ENCODE measurements around the gene TACC2.
A peak's percentile ranks its signal among the peaks of the same experiment; 100 is the strongest.

Gene TACC2

DNA sequence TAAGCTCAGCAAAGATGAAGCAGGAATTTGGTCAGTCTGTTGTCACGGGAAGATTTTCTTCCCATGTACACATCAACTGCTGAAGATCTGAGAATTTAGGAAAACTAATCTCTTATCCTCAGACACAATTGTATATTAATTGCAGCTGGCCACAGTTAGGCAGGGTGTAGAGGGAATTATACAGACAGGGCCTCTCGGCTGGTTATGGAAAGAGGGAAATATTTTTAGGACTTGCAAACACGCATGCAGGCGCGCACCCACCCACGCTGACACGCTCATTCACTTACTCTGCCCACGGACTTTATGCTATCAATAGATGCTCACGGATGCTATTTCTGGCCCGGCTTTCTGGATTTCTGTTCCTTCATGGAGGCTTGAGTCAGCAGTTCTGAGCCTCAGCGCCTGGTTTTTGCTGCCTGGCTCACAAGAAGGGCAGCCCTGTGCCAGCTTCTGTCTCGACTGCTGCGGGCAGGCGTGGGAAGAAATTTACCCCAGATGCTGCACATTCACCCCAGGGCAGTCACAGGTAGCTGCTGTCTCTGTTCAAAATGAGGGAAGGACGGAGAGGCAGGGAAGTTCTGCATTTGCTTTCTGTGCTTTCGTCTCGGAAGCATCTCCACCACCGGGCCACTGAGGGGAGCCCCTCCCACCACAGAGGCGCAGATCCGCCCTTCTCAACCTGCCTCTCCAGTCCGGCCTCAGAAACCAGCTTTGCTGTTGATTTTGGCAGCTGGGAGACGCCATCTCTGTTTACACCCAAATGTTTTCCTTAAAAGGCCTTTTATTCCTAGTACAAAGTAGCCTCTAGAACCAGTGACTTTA is 165.8 kb downstream of the TACC2 start:
- Histone ChIP-seq H3K27ac (ENCODE audit: low read length) (peak overlapping the region; percentile 19), H3K27me3 (ENCODE audit: low read depth, low read length) (no peaks in the 10 kb centered on the region)

DNA sequence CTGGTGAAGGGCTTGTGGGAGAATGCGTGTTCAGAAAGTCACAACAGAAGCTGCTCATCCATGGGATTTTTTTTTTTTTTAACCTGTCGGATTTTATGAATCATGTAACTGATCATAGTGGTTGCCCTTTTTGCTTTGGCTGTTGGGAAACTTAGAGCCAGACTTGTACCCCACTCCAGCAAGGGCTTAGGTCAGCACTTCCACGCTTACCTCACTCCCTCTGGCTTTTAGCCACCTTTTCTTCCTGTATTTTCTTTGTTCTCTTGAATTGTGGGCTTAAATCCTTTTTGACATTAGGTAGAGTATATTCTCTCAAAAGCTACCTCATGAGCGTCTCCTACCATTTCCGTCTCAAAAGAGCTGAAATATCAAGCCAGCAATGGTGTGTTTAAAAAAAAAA is 168.5 kb downstream of the TACC2 start:
- Histone ChIP-seq H3K9me3 (ENCODE audit: control insufficient read depth in 1 of 2, low read length in 2 of 2) (no peaks in the 10 kb centered on the region), H3K4me3 (ENCODE audit: low read depth in 1 of 2, low read length in 2 of 2) (no peak overlapping the region), H3K27ac (ENCODE audit: low read length) (no peak overlapping the region), H3K27me3 (ENCODE audit: low read depth, low read length) (no peaks in the 10 kb centered on the region), H3K4me1 (ENCODE audit: control insufficient read depth in 1 of 2, insufficient read depth in 2 of 2, low read length in 2 of 2) (peaks cover 0 to 47% of the 10 kb centered on the region in 2 donors), H3K36me3 (ENCODE audit: control insufficient read depth in 1 of 2, insufficient read depth in 2 of 2, low read length in 2 of 2) (no peaks in the 10 kb centered on the region)

More for the DNA sequence above, 165.8 kb downstream of the TACC2 start:
- Histone ChIP-seq H3K4me3 (ENCODE audit: low read depth in 1 of 2, low read length in 2 of 2) (peak overlapping the region in 1 of 2 donors; percentile 37), H3K9me3 (ENCODE audit: control insufficient read depth in 1 of 2, low read length in 2 of 2) (no peaks in the 10 kb centered on the region), H3K4me1 (ENCODE audit: control insufficient read depth in 1 of 2, insufficient read depth in 2 of 2, low read length in 2 of 2) (peaks cover 0 to 51% of the 10 kb centered on the region in 2 donors), H3K36me3 (ENCODE audit: control insufficient read depth in 1 of 2, insufficient read depth in 2 of 2, low read length in 2 of 2) (no peaks in the 10 kb centered on the region)

DNA sequence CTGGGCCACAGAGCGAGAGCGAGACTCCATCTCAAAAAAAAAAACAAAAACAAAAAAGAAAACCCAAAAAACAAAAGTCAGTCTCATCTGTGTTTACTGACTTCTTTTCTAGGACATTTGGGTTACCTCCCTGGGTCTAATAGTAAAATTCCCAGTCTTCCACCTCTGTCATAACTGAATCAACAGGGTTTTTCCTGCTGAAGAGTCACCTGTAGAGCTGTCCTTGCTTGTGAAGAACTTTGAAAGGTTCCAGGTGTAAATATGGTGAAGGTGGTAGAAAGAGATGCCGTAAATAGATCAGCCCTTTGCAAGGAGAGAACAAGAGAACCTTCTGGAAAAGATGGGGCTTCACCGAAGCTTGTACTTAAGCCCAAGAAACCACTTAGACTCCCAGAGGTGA is 169.4 kb downstream of the TACC2 start:
- Histone ChIP-seq H3K27me3 (ENCODE audit: low read depth, low read length) (no peaks in the 10 kb centered on the region), H3K4me3 (ENCODE audit: low read depth in 1 of 2, low read length in 2 of 2) (no peak overlapping the region), H3K27ac (ENCODE audit: low read length) (no peak overlapping the region), H3K36me3 (ENCODE audit: control insufficient read depth in 1 of 2, insufficient read depth in 2 of 2, low read length in 2 of 2) (no peaks in the 10 kb centered on the region), H3K9me3 (ENCODE audit: control insufficient read depth in 1 of 2, low read length in 2 of 2) (no peaks in the 10 kb centered on the region), H3K4me1 (ENCODE audit: control insufficient read depth in 1 of 2, insufficient read depth in 2 of 2, low read length in 2 of 2) (peaks cover 0 to 47% of the 10 kb centered on the region in 2 donors)

DNA sequence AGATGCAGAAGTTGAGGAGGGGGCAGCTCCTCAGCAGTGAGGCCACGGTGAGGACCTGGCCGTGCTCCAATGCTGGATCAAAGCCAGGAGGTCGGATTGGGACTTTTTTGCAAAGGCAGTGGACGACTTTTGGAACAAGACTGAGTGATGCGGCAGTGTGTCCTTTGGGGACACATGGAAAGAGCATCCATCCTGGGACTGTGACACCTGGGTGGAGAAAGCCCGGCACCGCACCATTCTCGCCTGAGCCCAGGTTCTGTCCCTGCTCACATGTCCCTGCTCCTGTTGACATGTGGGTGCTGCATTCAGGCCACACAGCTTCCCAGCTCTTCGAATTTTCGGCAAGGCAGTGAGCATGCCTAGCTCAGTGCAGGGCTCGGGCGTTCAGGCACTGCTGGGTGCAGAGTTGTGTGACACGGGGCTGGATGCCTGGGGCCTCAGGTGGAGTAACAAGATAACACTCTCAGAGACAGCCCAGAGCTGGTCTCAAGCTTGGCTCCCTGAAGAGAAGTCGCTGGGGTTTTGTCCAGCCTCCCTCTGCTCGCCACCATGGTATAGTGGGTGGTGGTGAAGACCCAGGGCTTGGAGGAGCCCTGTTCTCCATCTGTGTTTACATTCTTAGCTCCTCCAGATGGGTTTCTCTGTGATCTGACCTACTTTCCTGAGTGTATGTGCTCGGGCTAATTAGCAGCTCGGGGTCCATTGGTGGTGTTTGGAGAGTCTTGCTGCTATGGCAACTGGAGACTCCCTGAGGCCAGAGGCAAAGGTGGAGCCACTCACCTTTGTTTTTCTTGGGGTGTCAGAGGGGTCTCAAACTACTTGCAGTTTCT is 170.4 kb downstream of the TACC2 start:
- peaks cover 0 to 46% of the 10 kb centered on the region in 2 donors for H3K4me1 ChIP-seq (ENCODE audit: control insufficient read depth in 1 of 2, insufficient read depth in 2 of 2, low read length in 2 of 2)
- H3K36me3 ChIP-seq (ENCODE audit: control insufficient read depth in 1 of 2, insufficient read depth in 2 of 2, low read length in 2 of 2) = no peaks in the 10 kb centered on the region
- no peaks in the 10 kb centered on the region for H3K9me3 ChIP-seq (ENCODE audit: control insufficient read depth in 1 of 2, low read length in 2 of 2)
- H3K4me3 ChIP-seq (ENCODE audit: low read depth in 1 of 2, low read length in 2 of 2) = no peak overlapping the region
- H3K27ac ChIP-seq (ENCODE audit: low read length) = no peak overlapping the region
- H3K27me3 ChIP-seq (ENCODE audit: low read depth, low read length) = no peaks in the 10 kb centered on the region

DNA sequence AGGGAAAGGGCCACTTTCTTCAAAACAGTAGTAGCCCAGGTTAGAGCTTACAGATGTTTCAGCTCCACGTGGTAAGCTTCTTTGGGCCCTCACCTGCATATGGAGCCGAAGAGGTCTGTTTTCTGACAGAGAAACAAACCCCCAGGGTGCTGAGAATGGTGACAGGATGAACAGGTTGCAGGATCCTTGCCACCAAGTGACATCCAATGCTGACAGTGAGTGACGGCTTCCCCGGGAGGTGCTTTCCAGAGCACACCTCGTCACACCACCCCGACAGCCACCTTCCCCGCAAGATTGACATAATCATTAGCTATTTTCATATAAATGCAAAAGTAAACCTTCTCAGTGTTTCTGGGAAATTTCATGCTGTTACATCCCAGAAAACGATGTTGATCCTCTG is 172.8 kb downstream of the TACC2 start:
- peaks cover 0 to 47% of the 10 kb centered on the region in 2 donors for H3K4me1 ChIP-seq (ENCODE audit: control insufficient read depth in 1 of 2, insufficient read depth in 2 of 2, low read length in 2 of 2)
- no peaks in the 10 kb centered on the region for H3K36me3 ChIP-seq (ENCODE audit: control insufficient read depth in 1 of 2, insufficient read depth in 2 of 2, low read length in 2 of 2)
- H3K27me3 ChIP-seq (ENCODE audit: low read depth, low read length) = no peaks in the 10 kb centered on the region
- H3K9me3 ChIP-seq (ENCODE audit: control insufficient read depth in 1 of 2, low read length in 2 of 2) = no peaks in the 10 kb centered on the region
- no peak overlapping the region for H3K4me3 ChIP-seq (ENCODE audit: low read depth in 1 of 2, low read length in 2 of 2)
- no peak overlapping the region for H3K27ac ChIP-seq (ENCODE audit: low read length)

DNA sequence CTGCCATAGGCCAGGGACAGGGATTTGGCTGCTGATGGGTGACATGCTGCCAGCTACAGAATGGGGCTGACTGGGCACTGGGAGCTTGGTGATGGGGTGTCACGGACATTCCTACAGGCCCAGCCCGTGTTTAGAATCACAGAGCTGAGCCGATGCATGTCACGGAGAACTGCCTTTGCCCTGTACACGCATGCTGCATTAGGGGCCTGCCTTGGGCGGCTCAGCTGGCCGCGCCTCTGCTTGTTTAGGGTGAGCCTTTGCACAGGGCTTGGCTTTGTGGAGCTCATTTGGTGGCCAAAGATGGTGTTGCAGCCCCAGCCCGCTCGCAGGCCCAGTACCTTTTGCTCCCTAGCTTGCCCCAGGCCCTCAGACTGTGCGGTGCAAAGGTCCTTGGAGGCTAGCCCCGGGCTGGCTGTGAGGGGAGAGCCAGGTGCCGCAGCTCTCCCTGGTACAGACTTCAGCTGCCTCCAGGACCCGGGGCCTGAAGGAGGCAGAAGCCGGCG is 173.8 kb downstream of the TACC2 start:
- H3K27ac ChIP-seq (ENCODE audit: low read length) = no peak overlapping the region
- H3K27me3 ChIP-seq (ENCODE audit: low read depth, low read length) = no peaks in the 10 kb centered on the region
- no peaks in the 10 kb centered on the region for H3K36me3 ChIP-seq (ENCODE audit: control insufficient read depth in 1 of 2, insufficient read depth in 2 of 2, low read length in 2 of 2)
- H3K9me3 ChIP-seq (ENCODE audit: control insufficient read depth in 1 of 2, low read length in 2 of 2) = no peaks in the 10 kb centered on the region
- peak overlapping the region in 1 of 2 donors; percentile 55 for H3K4me3 ChIP-seq (ENCODE audit: low read depth in 1 of 2, low read length in 2 of 2)
- peaks cover 0 to 47% of the 10 kb centered on the region in 2 donors for H3K4me1 ChIP-seq (ENCODE audit: control insufficient read depth in 1 of 2, insufficient read depth in 2 of 2, low read length in 2 of 2)

DNA sequence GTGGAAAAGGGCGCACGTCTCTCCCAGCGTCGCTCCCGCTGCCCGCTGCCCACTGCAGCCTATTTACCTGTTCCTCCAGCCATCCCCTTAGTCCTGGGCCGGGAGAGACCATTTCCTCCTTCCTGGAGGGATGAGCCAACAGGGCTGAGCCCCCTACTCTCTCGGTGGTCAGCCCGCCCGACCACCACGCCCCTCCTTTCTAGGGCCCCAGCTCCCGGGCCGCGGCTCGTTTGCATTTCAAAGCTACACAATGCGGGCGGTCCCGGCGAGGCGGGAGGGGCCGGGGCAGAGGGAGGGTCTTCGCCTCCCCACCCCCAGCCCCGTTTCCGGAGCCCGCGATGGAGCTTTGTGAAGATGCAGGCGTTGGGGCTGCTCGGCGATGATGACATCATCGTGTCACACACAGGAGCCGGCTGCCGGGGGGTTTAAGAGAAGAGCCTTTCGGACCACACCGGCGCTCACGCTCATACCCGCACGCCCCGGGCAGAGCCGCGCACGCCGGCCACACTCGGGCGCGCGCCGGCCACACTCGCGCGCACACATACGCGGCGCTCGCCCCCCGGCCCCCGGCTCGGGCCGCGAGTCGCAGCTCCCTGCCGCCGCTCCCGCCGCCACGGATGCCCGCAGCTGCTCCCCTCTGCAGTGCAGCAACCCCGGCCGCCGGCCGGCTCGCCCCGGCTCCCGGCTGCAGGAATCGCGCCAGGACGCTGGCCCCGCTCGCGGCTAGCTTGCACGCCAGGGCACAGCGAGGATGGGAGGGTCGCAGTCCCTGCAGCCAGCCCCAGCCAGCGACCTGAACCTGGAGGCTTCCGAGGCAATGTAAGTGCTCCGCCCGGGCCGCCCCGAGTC is 174.4 kb downstream of the TACC2 start:
- Histone ChIP-seq H3K4me1 (ENCODE audit: control insufficient read depth in 1 of 2, insufficient read depth in 2 of 2, low read length in 2 of 2) (peaks cover 0 to 51% of the 10 kb centered on the region in 2 donors), H3K36me3 (ENCODE audit: control insufficient read depth in 1 of 2, insufficient read depth in 2 of 2, low read length in 2 of 2) (no peaks in the 10 kb centered on the region), H3K4me3 (ENCODE audit: low read depth in 1 of 2, low read length in 2 of 2) (peak overlapping the region in 1 of 2 donors; percentile 55), H3K27ac (ENCODE audit: low read length) (no peak overlapping the region), H3K9me3 (ENCODE audit: control insufficient read depth in 1 of 2, low read length in 2 of 2) (no peaks in the 10 kb centered on the region), H3K27me3 (ENCODE audit: low read depth, low read length) (no peaks in the 10 kb centered on the region)

DNA sequence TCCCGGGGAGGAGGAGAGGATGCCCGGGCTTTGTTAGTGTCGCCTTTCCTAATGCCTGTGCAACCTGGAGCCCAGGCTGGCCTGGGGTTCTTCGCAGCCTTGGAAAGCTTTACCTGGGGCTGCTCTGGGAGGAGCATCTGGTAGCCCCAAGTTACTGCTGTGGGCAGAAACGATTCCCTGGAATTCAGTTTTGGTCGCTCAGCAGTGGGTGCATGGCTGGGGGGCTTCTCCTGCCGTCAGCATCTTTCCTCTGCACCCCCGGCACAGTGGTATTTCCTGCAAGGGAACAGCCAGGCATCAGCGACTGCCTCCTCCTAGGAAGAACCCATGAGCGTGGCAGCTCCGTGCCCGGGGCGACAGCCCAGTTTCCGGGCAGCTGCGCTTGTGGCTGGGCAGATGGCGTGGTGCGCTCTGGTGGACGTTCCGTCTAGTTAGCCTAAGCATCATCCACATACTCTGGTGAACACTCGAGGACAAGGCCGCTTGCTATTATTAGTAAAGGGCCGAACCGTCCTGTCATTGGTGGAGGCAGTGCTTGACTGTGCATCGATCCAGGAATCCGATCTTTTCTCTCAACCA is 175.1 kb downstream of the TACC2 start:
- H3K9me3 ChIP-seq (ENCODE audit: control insufficient read depth in 1 of 2, low read length in 2 of 2) = no peaks in the 10 kb centered on the region
- H3K27ac ChIP-seq (ENCODE audit: low read length) = no peak overlapping the region

DNA sequence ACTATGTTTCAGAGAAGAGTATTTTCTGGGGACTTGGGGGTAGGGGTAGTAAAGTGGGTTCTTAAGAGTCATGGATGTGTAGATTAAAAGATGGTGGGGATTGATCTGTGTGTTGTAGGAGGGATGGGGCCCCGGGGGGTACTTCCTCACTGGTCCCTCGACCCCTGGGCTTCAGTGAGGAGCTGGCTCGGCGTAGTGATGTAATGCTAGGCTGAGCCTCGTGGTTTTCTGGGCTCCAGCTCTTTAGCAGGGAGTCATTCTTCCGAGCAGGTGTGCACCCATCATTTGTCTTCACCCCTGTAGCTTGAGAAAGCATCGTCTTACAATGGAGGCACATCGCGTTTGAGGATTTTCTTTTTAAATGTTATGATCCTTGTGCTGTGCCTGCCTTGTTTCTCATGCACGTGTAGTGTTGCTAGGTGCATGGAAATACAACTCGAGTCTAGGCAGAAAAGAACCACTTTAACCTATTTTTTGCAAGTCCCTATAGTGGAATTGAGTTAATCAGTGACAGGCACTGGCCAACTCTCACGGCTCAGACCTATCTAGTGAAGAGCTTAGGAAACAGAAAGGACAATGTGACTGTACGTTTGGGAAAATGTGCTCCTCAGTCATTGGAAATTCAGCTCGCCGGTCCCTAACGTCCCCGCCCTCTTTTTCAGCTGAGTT is 176.0 kb downstream of the TACC2 start:
- peaks cover 0 to 48% of the 10 kb centered on the region in 2 donors for H3K4me1 ChIP-seq (ENCODE audit: control insufficient read depth in 1 of 2, insufficient read depth in 2 of 2, low read length in 2 of 2)

More for the DNA sequence above, 175.1 kb downstream of the TACC2 start:
- Histone ChIP-seq H3K4me3 (ENCODE audit: low read depth in 1 of 2, low read length in 2 of 2) (peak overlapping the region in 1 of 2 donors; percentile 55), H3K36me3 (ENCODE audit: control insufficient read depth in 1 of 2, insufficient read depth in 2 of 2, low read length in 2 of 2) (no peaks in the 10 kb centered on the region), H3K4me1 (ENCODE audit: control insufficient read depth in 1 of 2, insufficient read depth in 2 of 2, low read length in 2 of 2) (peaks cover 0 to 54% of the 10 kb centered on the region in 2 donors), H3K27me3 (ENCODE audit: low read depth, low read length) (no peaks in the 10 kb centered on the region)

More for the DNA sequence above, 176.0 kb downstream of the TACC2 start:
- Histone ChIP-seq H3K27me3 (ENCODE audit: low read depth, low read length) (no peaks in the 10 kb centered on the region), H3K9me3 (ENCODE audit: control insufficient read depth in 1 of 2, low read length in 2 of 2) (no peaks in the 10 kb centered on the region), H3K27ac (ENCODE audit: low read length) (no peak overlapping the region), H3K36me3 (ENCODE audit: control insufficient read depth in 1 of 2, insufficient read depth in 2 of 2, low read length in 2 of 2) (no peaks in the 10 kb centered on the region), H3K4me3 (ENCODE audit: low read depth in 1 of 2, low read length in 2 of 2) (no peak overlapping the region)
